Esophagus muscularis mucosa (tissue), 4 donors: ENCODE data around the gene COL6A3. TPM values are rescaled to one million over a fixed set of nuclear protein-coding genes. Genes with fewer than 3 reads are reported as not detected.

Experiments used
- DNase-seq: peaks from one replicate; pipeline ENCODE4 v3.0.0-alpha.2; 2017; ENCODE audit errors: extremely low spot score
- H3K27ac ChIP-seq, 4 donors: fragments of 200-600 bp; sonication (generic); replicated peaks in 1 of 4; 1 replicate in 3 of 4; 2 replicates in 1 of 4; pipeline ENCODE4 v1.5.1; 2016 to 2019; ENCODE audit warnings: mild to moderate bottlenecking in 1 of 4
- H3K27me3 ChIP-seq, 4 donors: fragments of 200-600 bp; sonication (generic); one replicate each; pipeline versions ENCODE4 v1.5.1 to v1.6.0; 2016 to 2019
- H3K36me3 ChIP-seq, 4 donors: fragments of 200-600 bp; sonication (generic); one replicate each; pipeline ENCODE4 v1.5.1; 2016 to 2019
- H3K4me1 ChIP-seq, 4 donors: fragments of 200-600 bp; sonication (generic); one replicate each; pipeline ENCODE4 v1.5.1; 2016 to 2019
- H3K4me3 ChIP-seq, 4 donors: fragments of 200-600 bp; sonication (generic); 1 replicate in 2 of 4; 2 replicates in 2 of 4; pipeline ENCODE4 v1.5.1; 2016 to 2019; ENCODE audit warnings: mild to moderate bottlenecking in 4 of 4, moderate library complexity in 1 of 4
- H3K9me3 ChIP-seq, 4 donors: fragments of 200-600 bp; sonication (generic); 1 replicate in 3 of 4; 2 replicates in 1 of 4; pipeline ENCODE4 v1.5.1; 2016 to 2019
- CTCF ChIP-seq, 3 experiments: fragments of 200-600 bp in 2 of 3; fragments of 450-650 bp in 1 of 3; sonication (generic) in 2 of 3; IDR thresholded peaks; one replicate each; pipeline ENCODE4 v1.5.1; 2017 to 2019; ENCODE audit warnings: antibody characterized with exemption in 3 of 3, mild to moderate bottlenecking in 2 of 3, moderate library complexity in 1 of 3
- EP300 ChIP-seq: sonication (generic); formaldehyde crosslinking; IDR thresholded peaks from one replicate; pipeline ENCODE4 v1.6.1; 2017; ENCODE audit warnings: antibody characterized with exemption
- POLR2A ChIP-seq: fragments of 450-650 bp; IDR thresholded peaks from one replicate; pipeline ENCODE4 v1.6.1; 2017; ENCODE audit warnings: antibody characterized with exemption, moderate library complexity, mild to moderate bottlenecking, low read depth
- POLR2AphosphoS5 ChIP-seq, 2 donors: sonication (generic); formaldehyde crosslinking; IDR thresholded peaks; one replicate each; pipeline ENCODE4 v1.6.1; 2017; ENCODE audit warnings: antibody characterized with exemption in 2 of 2
- WGBS: methylation state at CpG from one replicate; pipeline ENCODE4 v1.1.5; 2018; 5-methylcytosine and 5-hydroxymethylcytosine counted together
- intact Hi-C: fragments of 100-400 bp; cut with DNase I; formaldehyde crosslinking; loops from one replicate; pipeline ENCODE4 v1.15.1; 2023
- total RNA-seq, 4 donors: library from RNA; depleted of rRNA; stranded (reverse); fragments of >200 nt; gene quantifications; one replicate each; pipeline versions ENCODE4 v1.1.0 to v1.2.1, GENCODE V29; 2016

COL6A3 gene
- total RNA-seq, 4 donors from 2014 or later = 96.2 to 350 (median 192) TPM

- Histone ChIP-seq H3K27ac (peak overlapping the region; percentile 80 to 96 (median 94)), H3K36me3 (no peaks in the 10 kb centered on the region), H3K4me1 (peaks cover 20 to 76% (median 73%) of the 10 kb centered on the region in 4 donors), H3K27me3 (no peaks in the 10 kb centered on the region), H3K9me3 (no peaks in the 10 kb centered on the region), H3K4me3 (no peak overlapping the region)
- 41% methylated on average over 11 of the region's 12 CpGs for WGBS
- intact Hi-C loops = no loop called here
- TF ChIP-seq EP300 = peak; percentile 36
- TF ChIP-seq CTCF (IDR thresholded peaks at IDR 0.05) = no peak
- TF ChIP-seq POLR2AphosphoS5 (IDR thresholded peaks at IDR 0.05) = peak; percentile 24 to 29
- no peak for DNase-seq
These were observed 87.4 kb downstream of the COL6A3 start for GRCh38 chr2:237326266-237327171.

DNA sequence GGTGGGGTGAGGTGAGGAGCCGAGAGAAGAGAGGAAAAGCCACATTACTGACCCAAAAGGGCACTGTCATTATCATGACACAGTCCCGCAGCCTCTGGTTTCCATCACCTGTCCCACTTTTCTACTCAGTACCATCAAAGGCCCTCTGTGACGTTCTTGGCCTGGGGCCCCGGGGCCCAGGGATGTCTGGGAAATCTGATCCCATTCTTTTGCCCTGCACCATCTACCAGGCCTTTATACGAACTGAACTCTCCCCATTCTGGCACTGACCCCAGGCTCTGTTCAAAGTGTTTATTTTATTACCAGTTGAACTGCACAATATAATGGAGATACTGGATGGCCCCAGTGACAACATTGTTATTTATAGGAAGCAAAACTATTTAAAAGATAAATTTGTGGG lies 89.1 kb downstream of the COL6A3 start:
- intact Hi-C loops = no loop called here
- TF ChIP-seq EP300 (no peak), POLR2AphosphoS5 (IDR thresholded peaks at IDR 0.05) (peak; percentile 67 to 71), POLR2A (no peak), CTCF (IDR thresholded peaks at IDR 0.05) (no peak)
- no peak for DNase-seq
- no peaks in the 10 kb centered on the region for H3K9me3 ChIP-seq
- H3K27ac ChIP-seq = peak overlapping the region; percentile 80 to 96 (median 94)
- H3K36me3 ChIP-seq = no peaks in the 10 kb centered on the region
- H3K4me3 ChIP-seq = no peak overlapping the region
- peaks cover 32 to 85% (median 82%) of the 10 kb centered on the region in 4 donors for H3K4me1 ChIP-seq
- WGBS = 42% methylated on average over 5 of the region's 5 CpGs
- H3K27me3 ChIP-seq = no peaks in the 10 kb centered on the region

DNA sequence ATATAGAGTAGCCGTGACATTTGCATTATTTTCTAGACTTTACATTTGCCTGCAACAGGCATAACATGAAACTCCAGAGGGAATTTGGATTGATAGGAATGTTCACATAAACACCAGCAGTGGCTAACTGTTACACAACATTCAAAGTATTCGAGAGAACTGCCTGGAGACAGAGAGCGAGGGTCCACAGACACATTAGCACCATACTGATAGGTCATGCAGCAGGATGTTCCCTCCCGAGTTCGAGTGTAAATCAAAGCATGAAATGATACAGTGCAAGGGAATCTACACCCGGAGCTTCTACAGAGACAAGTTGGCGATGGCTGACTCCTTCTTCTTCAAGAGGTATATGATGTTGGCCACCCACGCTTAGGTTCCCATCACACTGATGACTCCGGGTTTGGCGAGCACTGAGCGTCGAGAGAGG lies 89.5 kb downstream of the COL6A3 start:
- H3K9me3 ChIP-seq = no peaks in the 10 kb centered on the region
- H3K36me3 ChIP-seq = no peaks in the 10 kb centered on the region
- peak overlapping the region; percentile 80 to 96 (median 94) for H3K27ac ChIP-seq
- no peak for DNase-seq
- intact Hi-C loops = no loop called here
- peaks cover 32 to 89% (median 86%) of the 10 kb centered on the region in 4 donors for H3K4me1 ChIP-seq
- H3K4me3 ChIP-seq = no peak overlapping the region
- no peak for TF ChIP-seq CTCF (IDR thresholded peaks at IDR 0.05)
- TF ChIP-seq POLR2AphosphoS5 (IDR thresholded peaks at IDR 0.05) = no peak
- no peak for TF ChIP-seq EP300
- no peak for TF ChIP-seq POLR2A
- no peaks in the 10 kb centered on the region for H3K27me3 ChIP-seq
- WGBS = 63% methylated on average over 12 of the region's 12 CpGs

- Histone ChIP-seq H3K36me3 (no peaks in the 10 kb centered on the region), H3K27ac (peak overlapping the region; percentile 80 to 96 (median 94)), H3K4me3 (no peak overlapping the region), H3K27me3 (no peaks in the 10 kb centered on the region), H3K9me3 (no peaks in the 10 kb centered on the region), H3K4me1 (peaks cover 32 to 96% (median 94%) of the 10 kb centered on the region in 4 donors)
- intact Hi-C loops = no loop called here
- WGBS = 83% methylated on average over 8 of the region's 8 CpGs
- no peak for TF ChIP-seq EP300
- no peak for TF ChIP-seq CTCF (IDR thresholded peaks at IDR 0.05)
- no peak for TF ChIP-seq POLR2AphosphoS5 (IDR thresholded peaks at IDR 0.05)
- no peak for DNase-seq
These were observed 90.3 kb downstream of the COL6A3 start for GRCh38 chr2:237323656-237324055.
